Right cardiac atrium (tissue), 5 donors: Measurements from ENCODE around the gene DACH1. TPM values are rescaled to one million over a fixed set of nuclear protein-coding genes. Genes with fewer than 3 reads are reported as not detected.

ENCODE experiments used
- ATAC-seq, 2 donors: fragments of 200-7000 bp; cut with Tn5 transposase; one replicate each; pipeline versions ENCODE4 v1.8.0 to v1.9.1; 2020; ENCODE audit warnings: moderate library complexity in 2 of 2, mild to moderate bottlenecking in 1 of 2
- DNase-seq, 3 donors: peaks; one replicate each; pipeline ENCODE4 v3.0.0-alpha.2; 2020
- H3K27ac ChIP-seq: one replicate; pipeline ENCODE4 v1.5.1; 2013; ENCODE audit warnings: mild to moderate bottlenecking, low read length, control low read depth, moderate library complexity
- H3K27me3 ChIP-seq: one replicate; pipeline ENCODE4 v1.6.1; 2013; ENCODE audit not compliant: control insufficient read depth, insufficient read depth
- H3K4me1 ChIP-seq: one replicate; pipeline ENCODE4 v1.6.1; 2013; ENCODE audit warnings: low read length; ENCODE audit not compliant: control insufficient read depth, insufficient read depth
- H3K4me3 ChIP-seq: one replicate; pipeline ENCODE4 v1.5.1; 2013; ENCODE audit warnings: low read length, control low read depth
- H3K9me3 ChIP-seq: one replicate; pipeline ENCODE4 v1.6.1; 2013; ENCODE audit warnings: low read length; ENCODE audit not compliant: control insufficient read depth
- WGBS: extraction: QIAGEN DNeasy Blood & Tissue Kit; methylation state at CpG from one replicate; pipeline ENCODE4 v1.1.7; 2013; 5-methylcytosine and 5-hydroxymethylcytosine counted together
- intact Hi-C, 4 donors: fragments of 100-400 bp; cut with DNase I; formaldehyde crosslinking; loops; one replicate each; pipeline versions ENCODE4 v1.11.0 to v1.14.0; 2022 to 2023
- polyA plus RNA-seq: library from polyadenylated mRNA; stranded (reverse); fragments of 200-250 nt; gene quantifications from one replicate; pipeline ENCODE4 v1.2.3, GENCODE V29; 2013
- total RNA-seq, 4 donors: library from RNA; stranded (reverse); fragmentation: NEBNext Ultra II Directional; extraction: Animal tissue kit (Norgen Biotek cat#: 25700); gene quantifications; one replicate each; pipeline ENCODE4 v1.2.1, GENCODE V29; 2021
- donor health status: healthy with polysubstance abuse.
- donor health status: DM: no; HTN: yes; CAD: no.
- donor health status: DM: no; HTN: no; CAD: no.
- donor health status: DM: no; HTN: yes; CAD: no; lungs with severe emphysema.
- donor health status: DM: yes; HTN: yes; CAD: no.

The DACH1 gene
- total and polyA plus RNA-seq, 5 donors, result 1.0 to 3.9 (median 1.3) TPM

- Histone ChIP-seq H3K27ac (no peak overlapping the region), H3K27me3 (no peaks in the 10 kb centered on the region), H3K4me3 (no peak overlapping the region), H3K9me3 (no peaks in the 10 kb centered on the region), H3K4me1 (peaks cover 1% of the 10 kb centered on the region)
- intact Hi-C loops, result loop anchor here in 1 of 4 donors (10.0 kb wide), 2 partner anchors 582 to 632 kb away; no protein-coding TSS in a partner anchor
- DNase-seq (no peak), ATAC-seq (no peak)
- 92% methylated on average over 5 of the region's 5 CpGs for WGBS
These were observed 10.3 kb upstream of the DACH1 start for GRCh38 chr13:71877256-71877653.

- H3K4me1 ChIP-seq, result peaks cover 1% of the 10 kb centered on the region
- ATAC-seq (no peak), DNase-seq (no peak)
- no peak overlapping the region for H3K27ac ChIP-seq
- 86% methylated on average over 2 of the region's 2 CpGs for WGBS
- H3K9me3 ChIP-seq, result no peaks in the 10 kb centered on the region
- H3K4me3 ChIP-seq, result no peak overlapping the region
- intact Hi-C loops, result loop anchor here in 1 of 4 donors (10.0 kb wide), 2 partner anchors 582 to 632 kb away; no protein-coding TSS in a partner anchor
- no peaks in the 10 kb centered on the region for H3K27me3 ChIP-seq
These were observed 9.7 kb upstream of the DACH1 start for GRCh38 chr13:71876648-71877255.

GRCh38 chr13:71875823-71876222 is 8.8 kb upstream of the DACH1 start:
- ATAC-seq (no peak), DNase-seq (no peak)
- no peaks in the 10 kb centered on the region for H3K9me3 ChIP-seq
- intact Hi-C loops, result loop anchor here in 1 of 4 donors (10.0 kb wide), 2 partner anchors 581 to 631 kb away; no protein-coding TSS in a partner anchor
- H3K27ac ChIP-seq, result no peak overlapping the region
- no peaks in the 10 kb centered on the region for H3K27me3 ChIP-seq
- H3K4me1 ChIP-seq, result peaks cover 1% of the 10 kb centered on the region
- WGBS, result 94% methylated on average over 5 of the region's 5 CpGs
- no peak overlapping the region for H3K4me3 ChIP-seq

- no peak for ATAC-seq
- 84% methylated on average over 2 of the region's 2 CpGs for WGBS
- peaks cover 1% of the 10 kb centered on the region for H3K4me1 ChIP-seq
- no peak for DNase-seq
- intact Hi-C loops, result loop anchor here in 1 of 4 donors (10.0 kb wide), 2 partner anchors 580 to 630 kb away; no protein-coding TSS in a partner anchor
- no peaks in the 10 kb centered on the region for H3K9me3 ChIP-seq
- no peak overlapping the region for H3K27ac ChIP-seq
- no peaks in the 10 kb centered on the region for H3K27me3 ChIP-seq
- H3K4me3 ChIP-seq, result no peak overlapping the region
These were observed 7.5 kb upstream of the DACH1 start for GRCh38 chr13:71874458-71874857.

GRCh38 chr13:71873418-71874247 is 6.6 kb upstream of the DACH1 start:
- intact Hi-C loops, result loop anchor here in 1 of 4 donors (10.0 kb wide), 2 partner anchors 579 to 629 kb away; no protein-coding TSS in a partner anchor
- Histone ChIP-seq H3K27ac (no peak overlapping the region), H3K27me3 (no peaks in the 10 kb centered on the region), H3K4me1 (peaks cover 1% of the 10 kb centered on the region), H3K9me3 (no peaks in the 10 kb centered on the region), H3K4me3 (no peak overlapping the region)
- 84% methylated on average over 5 of the region's 5 CpGs for WGBS
- ATAC-seq (no peak), DNase-seq (no peak)

GRCh38 chr13:71871844-71872243 is 4.8 kb upstream of the DACH1 start:
- WGBS, result 83% methylated on average over 1 of the region's 1 CpG
- no peak for DNase-seq
- Histone ChIP-seq H3K4me3 (no peak overlapping the region), H3K27me3 (no peaks in the 10 kb centered on the region), H3K4me1 (no peaks in the 10 kb centered on the region), H3K27ac (no peak overlapping the region), H3K9me3 (no peaks in the 10 kb centered on the region)
- ATAC-seq, result no peak
- intact Hi-C loops, result loop anchor here in 1 of 4 donors (10.0 kb wide), 2 partner anchors 577 to 627 kb away; no protein-coding TSS in a partner anchor

GRCh38 chr13:71871176-71871754 is 4.3 kb upstream of the DACH1 start:
- H3K9me3 ChIP-seq, result no peaks in the 10 kb centered on the region
- H3K4me1 ChIP-seq, result no peaks in the 10 kb centered on the region
- no peak for ATAC-seq
- H3K27me3 ChIP-seq, result no peaks in the 10 kb centered on the region
- no peak for DNase-seq
- intact Hi-C loops, result loop anchor here in 1 of 4 donors (10.0 kb wide), 2 partner anchors 576 to 626 kb away; no protein-coding TSS in a partner anchor
- 79% methylated on average over 3 of the region's 3 CpGs for WGBS
- H3K4me3 ChIP-seq, result no peak overlapping the region
- H3K27ac ChIP-seq, result no peak overlapping the region

GRCh38 chr13:71870100-71870499 is 3.1 kb upstream of the DACH1 start:
- ATAC-seq (no peak), DNase-seq (no peak)
- H3K9me3 ChIP-seq, result no peaks in the 10 kb centered on the region
- WGBS, result 46% methylated on average over 8 of the region's 8 CpGs
- H3K4me1 ChIP-seq, result no peaks in the 10 kb centered on the region
- H3K27me3 ChIP-seq, result no peaks in the 10 kb centered on the region
- no peak overlapping the region for H3K4me3 ChIP-seq
- no peak overlapping the region for H3K27ac ChIP-seq
- intact Hi-C loops, result loop anchor here in 1 of 4 donors (10.0 kb wide), 2 partner anchors 575 to 625 kb away; no protein-coding TSS in a partner anchor

GRCh38 chr13:71869274-71869673 is 2.3 kb upstream of the DACH1 start:
- no peak for DNase-seq
- H3K27ac ChIP-seq, result no peak overlapping the region
- no peaks in the 10 kb centered on the region for H3K27me3 ChIP-seq
- intact Hi-C loops, result no loop called here
- no peaks in the 10 kb centered on the region for H3K9me3 ChIP-seq
- WGBS, result 94% methylated on average over 5 of the region's 5 CpGs
- no peak for ATAC-seq
- H3K4me1 ChIP-seq, result no peaks in the 10 kb centered on the region
- H3K4me3 ChIP-seq, result no peak overlapping the region

- under 1% methylated on average over 77 of the region's 77 CpGs for WGBS
- Histone ChIP-seq H3K27ac (peak overlapping the region; percentile 61), H3K4me3 (peak overlapping the region; percentile 82), H3K4me1 (no peaks in the 10 kb centered on the region), H3K9me3 (no peaks in the 10 kb centered on the region), H3K27me3 (no peaks in the 10 kb centered on the region)
- peak; percentile 15 to 74 (median 70) for DNase-seq
- intact Hi-C loops, result no loop called here
- peak in 1 of 2 donors; percentile 40 for ATAC-seq
These were observed 471 bp downstream of the DACH1 start for GRCh38 chr13:71866335-71867130.
